ENCODE data around the gene TMBIM6.

DNA sequence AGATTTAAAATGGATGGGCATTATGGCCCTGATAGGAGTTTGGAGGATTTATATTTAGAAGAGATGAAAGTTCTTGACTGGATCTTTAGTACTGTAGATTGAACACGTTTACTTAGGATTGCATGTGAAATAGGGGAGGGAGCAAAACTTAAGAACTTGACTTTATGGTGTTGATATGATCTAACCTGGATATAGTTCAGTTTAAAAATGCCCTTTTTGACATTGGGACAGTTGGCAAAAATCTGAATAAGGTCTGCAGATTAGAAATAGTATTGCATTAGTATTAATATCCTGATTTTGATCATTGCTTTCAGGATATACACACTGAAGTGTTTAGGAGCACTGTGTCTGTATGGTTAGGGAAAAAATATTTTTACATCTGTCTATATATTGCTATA is 9.6 kb downstream of the TMBIM6 start:
- TF ChIP-seq CTCF (conservative IDR thresholded peaks at IDR 0.05; ENCODE audit: low read length) (no peak; the same call in 1 of the 2 replicates), EZH2phosphoT487 (IDR thresholded peaks at IDR 0.05; ENCODE audit: borderline replicate concordance, low read depth, low read length) (no peak)

All from OCI-LY7 (cell line).